T47D (cell line): ENCODE measurements around the gene ELP4.
A peak's percentile ranks its signal among the peaks of the same experiment; 100 is the strongest.

Experiments
- DNase-seq, 2 experiments: peaks; one replicate each; pipeline versions ENCODE4 v3.0.0 to v3.0.0-alpha.2; 2011 to 2012; ENCODE audit warnings: low read depth in 1 of 2, low spot score in 1 of 2
- JUND ChIP-seq: IDR thresholded peaks from 2 replicates; pipeline ENCODE4 v1.6.1; 2012; ENCODE audit warnings: low read depth
- in situ Hi-C: cut with HindIII; loops from 2 replicates; pipeline ENCODE4 v1.10.0; 2016; ENCODE audit warnings: low sequenced_read_pairs, low pct_unique_long_range_greater_than_20kb

ELP4 gene

GRCh38 chr11:31805629-31806185 is 296.1 kb downstream of the ELP4 start:
- no peak for DNase-seq
- TF ChIP-seq JUND: no peak
- in situ Hi-C loops: no loop called here

DNA sequence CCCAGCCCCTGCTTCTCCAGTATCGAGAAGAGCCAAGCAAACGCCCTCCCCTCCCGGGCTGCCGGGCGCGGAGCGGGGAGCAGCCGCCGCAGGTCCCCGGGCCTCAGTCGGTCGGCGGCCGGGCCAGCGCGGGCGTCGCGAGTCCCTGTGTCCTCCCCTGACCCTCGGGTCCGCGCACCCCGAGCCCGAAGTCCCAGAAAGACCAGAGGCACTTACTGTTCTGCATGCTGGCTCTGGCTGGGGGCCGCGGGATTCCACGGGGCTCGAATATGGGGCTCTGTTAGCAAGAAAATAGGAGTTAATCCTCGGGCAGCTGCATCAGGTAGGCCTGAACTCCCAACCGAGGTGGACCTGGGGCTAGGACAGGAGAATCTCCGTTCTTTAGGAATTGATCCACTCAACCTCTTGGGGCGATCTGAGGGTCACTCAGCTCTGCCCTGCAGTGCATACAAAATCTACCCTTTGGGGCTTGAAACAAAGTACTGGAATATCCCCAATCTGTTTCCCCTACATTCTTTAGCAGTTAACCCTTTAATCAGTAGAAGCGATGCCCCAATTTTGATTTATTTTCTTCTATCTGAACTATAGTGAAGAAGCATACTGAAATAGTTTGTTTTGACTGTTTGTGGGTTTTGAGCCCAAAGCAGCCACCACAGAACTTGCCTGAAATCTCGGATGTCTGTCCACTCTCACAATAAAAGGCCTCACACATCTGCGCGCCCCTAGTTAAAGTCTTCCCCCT is 296.8 kb downstream of the ELP4 start:
- no peak for DNase-seq
- in situ Hi-C loops: no loop called here
- TF ChIP-seq JUND: no peak

DNA sequence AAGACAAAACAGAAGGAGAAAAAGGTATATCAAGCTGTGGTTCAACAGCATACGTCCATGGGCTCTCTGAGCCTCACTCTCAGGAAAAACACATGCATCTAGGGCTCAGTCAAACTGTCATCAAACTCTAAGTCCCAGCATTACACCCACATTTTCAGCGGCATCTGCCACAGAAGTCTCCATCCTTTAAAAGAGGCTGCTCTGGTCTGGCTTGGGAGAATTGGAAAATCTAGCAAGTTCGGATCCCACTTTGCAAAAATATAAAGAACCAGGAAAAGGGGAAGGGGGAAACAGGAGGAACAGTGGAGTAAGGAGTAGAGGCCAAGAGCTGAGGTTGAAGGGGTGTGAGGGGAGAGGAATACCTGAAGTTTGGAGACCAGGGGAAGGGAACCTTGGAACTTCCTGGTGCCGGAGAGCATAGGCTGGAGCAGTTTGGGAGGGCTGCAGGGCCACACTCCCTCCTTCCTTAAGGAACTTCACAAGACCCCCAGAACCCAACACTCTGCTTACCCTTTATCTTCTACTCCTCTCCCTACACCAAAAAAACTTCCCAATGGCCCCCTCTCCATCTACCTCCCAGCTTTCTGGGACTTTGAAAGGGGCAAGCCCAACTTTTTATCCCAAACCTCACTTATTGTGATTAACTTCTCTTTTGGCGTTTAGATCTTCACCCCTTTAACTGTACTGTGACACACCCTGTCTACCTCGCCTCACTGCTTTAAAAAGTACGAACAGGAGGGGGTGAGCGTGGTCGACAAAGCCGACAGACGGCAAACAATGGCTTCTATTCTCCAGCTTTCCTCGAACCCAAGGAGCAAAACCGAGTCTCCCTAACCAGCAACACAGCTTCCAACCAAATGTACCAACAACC is 297.6 kb downstream of the ELP4 start:
- in situ Hi-C loops: no loop called here
- no peak for DNase-seq
- TF ChIP-seq JUND: no peak

- DNase-seq: no peak
- no peak for TF ChIP-seq JUND
- in situ Hi-C loops: no loop called here
Observed at GRCh38 chr11:31807799-31808667, 298.5 kb downstream of the ELP4 start.

DNA sequence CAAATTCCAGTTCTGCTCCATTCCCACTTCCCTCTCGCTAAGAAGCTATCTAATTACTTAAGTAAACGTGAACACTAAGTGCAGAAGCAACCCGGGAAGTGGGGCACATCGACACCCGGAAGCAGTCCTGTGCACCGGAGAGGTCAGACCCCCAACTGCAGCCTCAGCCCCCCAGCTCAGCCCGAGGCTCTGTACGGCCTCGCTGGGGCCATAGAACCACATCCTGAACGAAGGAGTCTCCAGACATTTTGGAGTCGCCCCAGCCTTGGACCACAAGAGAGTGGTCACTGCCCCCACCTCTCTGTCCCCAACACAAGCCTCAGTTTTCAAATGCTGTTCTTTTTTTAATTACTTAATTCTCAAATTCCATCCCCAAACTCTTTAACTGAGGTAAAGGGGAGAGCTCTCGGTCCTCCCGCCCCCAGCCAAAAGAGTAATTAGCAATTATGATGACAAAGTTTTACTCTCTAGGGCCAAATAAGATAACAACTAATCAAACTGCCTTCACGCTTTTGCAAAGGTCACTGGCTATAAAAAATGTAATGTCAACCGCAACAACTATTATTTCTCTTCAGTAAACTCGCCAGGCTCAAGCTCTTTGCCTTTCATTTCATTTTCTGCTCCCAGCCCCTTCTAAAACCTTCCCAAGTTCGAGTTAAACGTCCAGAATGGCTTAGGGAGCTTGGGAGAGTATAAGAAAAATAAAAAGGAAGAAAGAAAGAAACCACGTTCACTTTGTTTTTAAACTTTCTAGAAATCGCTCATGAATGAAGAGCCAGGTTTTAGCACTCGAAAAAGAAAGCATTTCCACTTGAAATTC is 299.4 kb downstream of the ELP4 start:
- in situ Hi-C loops: no loop called here
- TF ChIP-seq JUND: no peak
- DNase-seq: no peak

GRCh38 chr11:31809541-31809856 is 299.9 kb downstream of the ELP4 start:
- DNase-seq: peak in 1 of 2 experiments; percentile 35
- TF ChIP-seq JUND: no peak
- in situ Hi-C loops: no loop called here

- in situ Hi-C loops: no loop called here
- no peak for TF ChIP-seq JUND
- peak; percentile 78 to 94 for DNase-seq
Observed at GRCh38 chr11:31809857-31810778, 300.6 kb downstream of the ELP4 start.

- in situ Hi-C loops: no loop called here
- peak; percentile 79 to 96 for DNase-seq
- no peak for TF ChIP-seq JUND
Observed at GRCh38 chr11:31810779-31811647, 301.4 kb downstream of the ELP4 start, which contains the start of gene PAX6. PAX6 (minus strand) TSS chr11:31811322; CDS start chr11:31806411, 4,911 bp downstream.

GRCh38 chr11:31812383-31813381 is 303.1 kb downstream of the ELP4 start:
- no peak for TF ChIP-seq JUND
- in situ Hi-C loops: no loop called here
- DNase-seq: peak; percentile 38 to 77
